ENCODE results near the gene PLA1A. TPM values are rescaled to one million over a fixed set of nuclear protein-coding genes. Genes with fewer than 3 reads are reported as not detected.

PLA1A gene
- total RNA-seq, 1 donor from 2014 or later = 37.6 TPM

DNA sequence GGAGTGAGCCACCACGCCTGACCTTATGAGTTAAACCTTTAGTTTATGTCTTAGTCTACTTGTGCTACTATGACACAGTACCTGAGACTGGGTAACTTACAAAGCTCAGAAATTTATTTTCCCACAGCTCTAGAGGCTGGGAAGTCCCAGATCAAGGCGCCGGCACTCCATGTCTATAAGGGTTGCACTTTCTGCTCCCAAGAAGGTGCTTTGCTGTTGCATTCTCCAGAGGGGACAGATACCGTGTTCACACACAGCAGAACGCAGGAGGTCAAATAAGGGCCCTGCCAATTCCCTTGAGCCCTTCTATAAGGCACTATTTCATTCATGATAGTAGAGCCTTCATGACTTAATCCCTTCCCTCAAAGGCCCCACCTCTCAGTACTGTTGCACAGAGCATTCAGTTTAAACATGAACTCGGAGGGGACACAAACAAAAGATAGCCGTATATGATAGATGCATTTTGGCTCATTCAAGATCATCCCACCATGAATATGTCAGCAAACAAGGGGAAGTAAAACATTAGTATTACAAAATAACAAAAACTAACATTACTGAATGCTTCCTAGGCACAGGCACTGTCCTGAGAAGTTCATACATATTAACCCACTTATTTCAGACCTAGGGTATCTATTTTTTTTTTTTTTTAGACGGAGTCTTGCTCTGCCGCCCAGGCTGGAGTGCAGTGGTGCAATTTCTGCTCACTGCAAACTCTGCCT lies 26.5 kb downstream of the PLA1A start:
- Histone ChIP-seq H3K4me3 (no peak overlapping the region), H3K36me3 (no peaks in the 10 kb centered on the region), H3K9me3 (no peaks in the 10 kb centered on the region), H3K4me1 (peaks cover 32% of the 10 kb centered on the region), H3K27me3 (no peaks in the 10 kb centered on the region), H3K27ac (no peak overlapping the region)
- intact Hi-C loops (cut with DNase I) = no loop called here
- ATAC-seq = no peak
- TF ChIP-seq, protein P1, sequence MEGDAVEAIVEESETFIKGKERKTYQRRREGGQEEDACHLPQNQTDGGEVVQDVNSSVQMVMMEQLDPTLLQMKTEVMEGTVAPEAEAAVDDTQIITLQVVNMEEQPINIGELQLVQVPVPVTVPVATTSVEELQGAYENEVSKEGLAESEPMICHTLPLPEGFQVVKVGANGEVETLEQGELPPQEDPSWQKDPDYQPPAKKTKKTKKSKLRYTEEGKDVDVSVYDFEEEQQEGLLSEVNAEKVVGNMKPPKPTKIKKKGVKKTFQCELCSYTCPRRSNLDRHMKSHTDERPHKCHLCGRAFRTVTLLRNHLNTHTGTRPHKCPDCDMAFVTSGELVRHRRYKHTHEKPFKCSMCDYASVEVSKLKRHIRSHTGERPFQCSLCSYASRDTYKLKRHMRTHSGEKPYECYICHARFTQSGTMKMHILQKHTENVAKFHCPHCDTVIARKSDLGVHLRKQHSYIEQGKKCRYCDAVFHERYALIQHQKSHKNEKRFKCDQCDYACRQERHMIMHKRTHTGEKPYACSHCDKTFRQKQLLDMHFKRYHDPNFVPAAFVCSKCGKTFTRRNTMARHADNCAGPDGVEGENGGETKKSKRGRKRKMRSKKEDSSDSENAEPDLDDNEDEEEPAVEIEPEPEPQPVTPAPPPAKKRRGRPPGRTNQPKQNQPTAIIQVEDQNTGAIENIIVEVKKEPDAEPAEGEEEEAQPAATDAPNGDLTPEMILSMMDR (IDR thresholded peaks at IDR 0.05) = no peak
- DNase-seq = no peak

DNA sequence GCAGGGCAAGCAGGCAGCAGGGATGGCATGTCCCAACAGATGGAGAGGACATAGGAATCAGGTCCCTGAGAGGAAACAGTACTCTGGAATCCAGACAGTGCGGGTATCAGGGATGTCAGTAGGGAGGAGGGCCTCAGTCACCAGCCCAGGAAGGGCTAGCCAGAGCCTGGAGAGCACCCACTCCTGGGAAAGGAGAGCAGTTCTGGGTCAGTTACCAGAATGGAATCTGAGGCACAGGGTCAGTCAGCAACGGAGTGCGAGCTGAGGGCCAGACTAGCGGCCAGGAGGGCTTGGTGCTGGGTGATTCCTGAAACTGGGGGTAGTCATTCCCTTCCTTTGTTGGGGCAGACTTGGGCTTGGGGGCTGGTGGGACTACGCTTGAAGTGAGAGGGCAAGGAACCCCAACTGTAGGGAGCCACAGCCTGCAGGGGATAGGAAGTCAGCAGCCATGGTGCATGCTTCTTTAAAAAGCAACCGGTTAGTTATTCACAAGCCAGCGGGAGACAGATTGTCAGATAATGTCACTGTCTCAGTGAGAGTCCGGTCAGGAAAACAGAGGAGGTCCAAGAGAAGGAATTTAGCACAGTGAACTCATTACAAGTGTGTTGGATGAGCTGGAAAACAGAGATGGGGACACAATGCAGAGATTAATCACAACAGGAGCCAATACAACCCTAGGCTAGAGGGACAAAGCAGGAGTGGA lies 27.9 kb downstream of the PLA1A start:
- ATAC-seq (no peak), DNase-seq (no peak)
- intact Hi-C loops (cut with DNase I) = no loop called here
- H3K4me1 ChIP-seq = peaks cover 46% of the 10 kb centered on the region
- no peaks in the 10 kb centered on the region for H3K36me3 ChIP-seq
- TF ChIP-seq, protein P1 (IDR thresholded peaks at IDR 0.05) = no peak
- no peak overlapping the region for H3K27ac ChIP-seq
- H3K4me3 ChIP-seq = no peak overlapping the region
- no peaks in the 10 kb centered on the region for H3K27me3 ChIP-seq
- no peaks in the 10 kb centered on the region for H3K9me3 ChIP-seq

DNA sequence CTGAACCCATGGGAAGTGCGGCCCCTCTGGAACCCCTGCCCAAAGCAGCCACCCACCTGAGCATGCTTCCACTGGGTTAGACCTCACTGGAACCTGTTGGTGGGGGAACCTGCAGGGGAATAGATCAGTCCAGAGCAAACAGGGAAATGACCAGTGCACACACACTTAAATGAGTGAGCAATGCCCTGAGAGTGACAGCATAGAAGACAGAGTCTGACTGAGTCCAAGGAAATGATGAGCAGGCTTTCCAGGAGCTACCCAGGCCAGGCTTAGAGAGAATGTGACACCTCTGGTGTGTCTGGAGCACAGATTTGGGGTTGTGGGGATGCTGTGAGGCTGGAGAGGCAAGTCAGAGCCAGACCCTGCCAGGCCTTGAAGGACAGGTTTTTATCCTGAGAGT lies 28.5 kb downstream of the PLA1A start:
- ATAC-seq (no peak), DNase-seq (no peak)
- H3K27ac ChIP-seq = no peak overlapping the region
- intact Hi-C loops (cut with DNase I) = no loop called here
- no peaks in the 10 kb centered on the region for H3K9me3 ChIP-seq
- no peaks in the 10 kb centered on the region for H3K36me3 ChIP-seq
- H3K4me1 ChIP-seq = peaks cover 52% of the 10 kb centered on the region
- no peaks in the 10 kb centered on the region for H3K27me3 ChIP-seq
- no peak overlapping the region for H3K4me3 ChIP-seq
- TF ChIP-seq, protein P1 (IDR thresholded peaks at IDR 0.05) = no peak

DNA sequence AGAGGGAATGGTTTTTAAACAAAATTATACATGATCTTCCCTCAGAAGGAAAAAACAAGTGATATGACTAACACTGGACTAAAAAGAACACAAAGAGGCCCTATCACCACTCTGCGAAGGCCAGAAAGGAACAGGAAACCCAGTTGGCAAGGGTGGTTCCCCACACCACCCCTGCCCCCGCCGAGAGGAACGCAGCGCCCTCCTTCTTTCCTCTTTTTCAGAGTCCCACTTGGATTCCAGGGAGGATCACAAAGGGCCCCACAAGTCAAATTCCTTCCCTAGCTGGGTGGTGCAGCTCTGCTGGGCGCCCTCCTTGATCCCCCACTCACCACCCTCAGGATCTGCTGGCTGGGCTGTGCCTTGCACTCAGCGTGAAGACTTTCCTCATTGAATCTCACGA lies 29.8 kb downstream of the PLA1A start:
- TF ChIP-seq, protein P1 (IDR thresholded peaks at IDR 0.05) = no peak
- ATAC-seq = peak; percentile 79

DNA sequence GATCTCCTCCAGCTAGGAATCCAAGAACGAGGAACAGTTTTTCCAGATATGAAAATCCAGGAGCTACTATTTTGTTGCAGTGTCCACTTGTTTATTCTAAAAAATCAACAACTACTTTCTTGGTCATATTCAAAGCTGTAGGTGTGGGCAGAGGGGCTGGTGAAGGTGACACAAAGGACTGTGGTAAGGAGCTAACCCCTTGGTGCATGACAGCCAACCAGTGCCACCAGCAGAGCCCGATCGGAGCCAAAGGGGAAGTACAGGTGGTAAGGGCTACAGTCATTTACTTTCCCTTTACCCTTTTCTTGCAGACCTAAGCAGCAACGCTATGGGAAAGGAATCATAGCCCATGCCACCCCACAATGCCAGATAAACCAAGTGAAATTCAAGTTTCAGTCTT lies 30.7 kb downstream of the PLA1A start:
- ATAC-seq (no peak), DNase-seq (no peak)
- Histone ChIP-seq H3K27ac (peak overlapping the region; percentile 67), H3K4me1 (peaks cover 59% of the 10 kb centered on the region), H3K4me3 (no peak overlapping the region), H3K27me3 (no peaks in the 10 kb centered on the region), H3K36me3 (no peaks in the 10 kb centered on the region), H3K9me3 (no peaks in the 10 kb centered on the region)
- TF ChIP-seq, protein P1 (IDR thresholded peaks at IDR 0.05) = no peak
- intact Hi-C loops (cut with DNase I) = no loop called here

More for the DNA sequence above, 29.8 kb downstream of the PLA1A start:
- no peaks in the 10 kb centered on the region for H3K27me3 ChIP-seq
- DNase-seq = peak; percentile 75
- no peaks in the 10 kb centered on the region for H3K36me3 ChIP-seq
- intact Hi-C loops (cut with DNase I) = no loop called here
- H3K4me1 ChIP-seq = peaks cover 59% of the 10 kb centered on the region
- H3K4me3 ChIP-seq = no peak overlapping the region
- peak overlapping the region; percentile 67 for H3K27ac ChIP-seq
- H3K9me3 ChIP-seq = no peaks in the 10 kb centered on the region

Measured in upper lobe of right lung (tissue), 1 donor.